ENCODE measurements around the gene CLCN4.

CLCN4 gene

DNA sequence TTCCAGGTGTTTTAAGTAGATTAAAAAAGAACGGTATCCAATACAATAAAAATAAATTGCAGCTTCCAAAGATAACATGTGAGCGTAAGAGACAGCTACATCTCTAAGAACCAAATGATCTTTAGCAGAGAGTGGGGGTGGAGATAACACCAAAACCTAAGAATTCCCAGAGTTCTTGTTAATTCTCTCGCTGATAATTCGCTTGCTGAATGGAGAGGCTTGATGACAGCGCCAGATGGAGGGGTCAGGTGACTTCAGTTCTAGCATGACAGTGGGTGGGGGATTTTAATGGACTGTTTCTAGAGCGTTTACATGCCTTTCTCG lies 2.3 kb downstream of the CLCN4 start:
- DNase-seq (ENCODE audit: low spot score) = no peak
- in situ Hi-C loops (cut with MboI; ENCODE audit: low sequenced_read_pairs, unreplicated experiment) = no loop called here
- TF ChIP-seq, protein P1, sequence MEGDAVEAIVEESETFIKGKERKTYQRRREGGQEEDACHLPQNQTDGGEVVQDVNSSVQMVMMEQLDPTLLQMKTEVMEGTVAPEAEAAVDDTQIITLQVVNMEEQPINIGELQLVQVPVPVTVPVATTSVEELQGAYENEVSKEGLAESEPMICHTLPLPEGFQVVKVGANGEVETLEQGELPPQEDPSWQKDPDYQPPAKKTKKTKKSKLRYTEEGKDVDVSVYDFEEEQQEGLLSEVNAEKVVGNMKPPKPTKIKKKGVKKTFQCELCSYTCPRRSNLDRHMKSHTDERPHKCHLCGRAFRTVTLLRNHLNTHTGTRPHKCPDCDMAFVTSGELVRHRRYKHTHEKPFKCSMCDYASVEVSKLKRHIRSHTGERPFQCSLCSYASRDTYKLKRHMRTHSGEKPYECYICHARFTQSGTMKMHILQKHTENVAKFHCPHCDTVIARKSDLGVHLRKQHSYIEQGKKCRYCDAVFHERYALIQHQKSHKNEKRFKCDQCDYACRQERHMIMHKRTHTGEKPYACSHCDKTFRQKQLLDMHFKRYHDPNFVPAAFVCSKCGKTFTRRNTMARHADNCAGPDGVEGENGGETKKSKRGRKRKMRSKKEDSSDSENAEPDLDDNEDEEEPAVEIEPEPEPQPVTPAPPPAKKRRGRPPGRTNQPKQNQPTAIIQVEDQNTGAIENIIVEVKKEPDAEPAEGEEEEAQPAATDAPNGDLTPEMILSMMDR (IDR thresholded peaks at IDR 0.05; ENCODE audit: borderline replicate concordance, control extremely low read depth, extremely low read depth, insufficient read depth, missing control alignments) = no peak

GRCh38 chrX:10160211-10160610 lies 3.4 kb downstream of the CLCN4 start:
- TF ChIP-seq, protein P1 (IDR thresholded peaks at IDR 0.05; ENCODE audit: borderline replicate concordance, control extremely low read depth, extremely low read depth, insufficient read depth, missing control alignments) = no peak
- DNase-seq (ENCODE audit: low spot score) = no peak
- in situ Hi-C loops (cut with MboI; ENCODE audit: low sequenced_read_pairs, unreplicated experiment) = no loop called here

- TF ChIP-seq, protein P1 (IDR thresholded peaks at IDR 0.05; ENCODE audit: borderline replicate concordance, control extremely low read depth, extremely low read depth, insufficient read depth, missing control alignments) = no peak
- in situ Hi-C loops (cut with MboI; ENCODE audit: low sequenced_read_pairs, unreplicated experiment) = no loop called here
- no peak for DNase-seq (ENCODE audit: low spot score)
These were observed 6.3 kb downstream of the CLCN4 start for GRCh38 chrX:10163031-10163430.

- in situ Hi-C loops (cut with MboI; ENCODE audit: low sequenced_read_pairs, unreplicated experiment) = no loop called here
- no peak for DNase-seq (ENCODE audit: low spot score)
- TF ChIP-seq, protein P1 (IDR thresholded peaks at IDR 0.05; ENCODE audit: borderline replicate concordance, control extremely low read depth, extremely low read depth, insufficient read depth, missing control alignments) = no peak
These were observed 8.1 kb downstream of the CLCN4 start for GRCh38 chrX:10164879-10165278.

- TF ChIP-seq, protein P1 (IDR thresholded peaks at IDR 0.05; ENCODE audit: borderline replicate concordance, control extremely low read depth, extremely low read depth, insufficient read depth, missing control alignments) = no peak
- DNase-seq (ENCODE audit: low spot score) = peak; percentile 47
- in situ Hi-C loops (cut with MboI; ENCODE audit: low sequenced_read_pairs, unreplicated experiment) = no loop called here
These were observed 8.9 kb downstream of the CLCN4 start for GRCh38 chrX:10165580-10166247.

DNA sequence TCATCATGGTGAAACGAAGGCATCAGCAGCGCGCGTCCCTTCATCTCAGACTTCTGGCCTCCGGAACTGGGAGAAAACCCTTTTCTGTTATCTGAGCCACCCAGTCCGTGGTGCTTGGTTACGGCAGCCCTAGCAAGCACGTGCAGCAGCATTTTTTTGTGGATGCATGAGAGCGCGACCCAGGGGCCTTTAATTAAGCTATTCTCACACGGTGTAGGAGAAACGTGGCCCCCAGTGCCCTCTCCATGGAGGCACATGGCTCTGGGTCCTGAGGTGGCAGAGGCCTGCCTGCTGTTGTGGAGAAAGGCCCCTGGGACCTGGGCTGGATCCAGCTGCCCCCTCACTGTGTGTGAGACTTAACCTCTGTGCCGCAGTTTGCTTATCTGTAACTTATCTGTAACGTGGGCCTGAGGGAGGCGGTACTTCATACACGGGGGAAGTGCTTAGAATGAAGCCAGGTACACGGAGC lies 9.5 kb downstream of the CLCN4 start:
- in situ Hi-C loops (cut with MboI; ENCODE audit: low sequenced_read_pairs, unreplicated experiment) = no loop called here
- DNase-seq (ENCODE audit: low spot score) = no peak
- TF ChIP-seq, protein P1 (IDR thresholded peaks at IDR 0.05; ENCODE audit: borderline replicate concordance, control extremely low read depth, extremely low read depth, insufficient read depth, missing control alignments) = no peak
